Articular chondrocyte of knee joint (primary cell): ENCODE results near the gene ARTN. TPM values are rescaled to one million over a fixed set of nuclear protein-coding genes. Genes with fewer than 3 reads are reported as not detected.

ENCODE experiments used
- total RNA-seq: library from RNA; depleted of rRNA; stranded (reverse); fragments of >200 nt; gene quantifications from 2 replicates; pipeline ENCODE4 v1.2.3, GENCODE V29; 2012

Gene ARTN, protein sequence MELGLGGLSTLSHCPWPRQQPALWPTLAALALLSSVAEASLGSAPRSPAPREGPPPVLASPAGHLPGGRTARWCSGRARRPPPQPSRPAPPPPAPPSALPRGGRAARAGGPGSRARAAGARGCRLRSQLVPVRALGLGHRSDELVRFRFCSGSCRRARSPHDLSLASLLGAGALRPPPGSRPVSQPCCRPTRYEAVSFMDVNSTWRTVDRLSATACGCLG
- not detected in 2 replicates for total RNA-seq

GRCh38 chr1:43933386-43934100 is at the start of gene ARTN:
Gene ARTN, plus strand, starts transcription at chr1:43933801. Its CDS starts 1,856 bp downstream, at chr1:43935657.

GRCh38 chr1:43946236-43947060 is 12.8 kb downstream of the ARTN start, which contains the start of gene IPO13:
Gene IPO13, plus strand, starts transcription at chr1:43946950. Its CDS starts 651 bp downstream, at chr1:43947601.

DNA sequence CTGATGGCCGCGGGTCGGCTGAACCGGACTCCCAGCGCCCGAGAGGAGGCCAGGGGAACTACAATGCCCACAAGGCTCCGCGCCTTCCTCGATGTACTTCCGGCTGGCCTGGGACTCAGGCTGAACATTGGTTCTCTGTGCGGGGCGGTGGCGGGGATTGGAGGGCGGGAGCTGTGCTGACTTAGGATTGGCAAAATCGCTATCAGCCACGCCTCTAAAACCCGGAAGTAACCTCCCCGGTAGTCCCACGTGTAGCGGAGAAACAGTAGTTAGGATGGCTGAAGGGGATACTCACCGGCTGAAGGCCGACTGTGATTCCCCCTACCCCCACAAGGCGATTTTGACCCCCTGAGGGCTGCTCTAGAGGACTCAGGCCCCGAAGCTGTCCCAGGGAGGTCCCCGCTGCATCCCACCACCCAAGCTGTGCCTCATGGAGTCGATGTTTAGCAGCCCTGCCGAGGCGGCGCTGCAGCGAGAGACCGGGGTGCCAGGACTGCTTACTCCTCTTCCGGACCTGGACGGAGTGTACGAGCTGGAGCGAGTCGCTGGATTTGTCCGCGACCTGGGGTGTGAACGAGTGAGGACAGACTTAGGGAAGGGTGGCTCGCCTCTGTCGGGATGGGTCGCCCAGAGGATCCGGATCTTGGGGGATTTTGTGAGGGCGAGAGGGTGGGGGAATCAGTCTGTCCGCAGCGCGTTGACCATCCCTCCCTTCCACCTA is 36.3 kb downstream of the ARTN start, which contains the start of gene DPH2:
DPH2 (plus strand) TSS at position 265 of the 721 bp plus-strand sequence; CDS start at position 431, 166 bp downstream.

GRCh38 chr1:43974443-43975248 is 41.0 kb downstream of the ARTN start, which contains the start of gene ATP6V0B:
Gene ATP6V0B, plus strand, starts transcription at chr1:43974960. Its CDS starts 81 bp downstream, at chr1:43975041.

DNA sequence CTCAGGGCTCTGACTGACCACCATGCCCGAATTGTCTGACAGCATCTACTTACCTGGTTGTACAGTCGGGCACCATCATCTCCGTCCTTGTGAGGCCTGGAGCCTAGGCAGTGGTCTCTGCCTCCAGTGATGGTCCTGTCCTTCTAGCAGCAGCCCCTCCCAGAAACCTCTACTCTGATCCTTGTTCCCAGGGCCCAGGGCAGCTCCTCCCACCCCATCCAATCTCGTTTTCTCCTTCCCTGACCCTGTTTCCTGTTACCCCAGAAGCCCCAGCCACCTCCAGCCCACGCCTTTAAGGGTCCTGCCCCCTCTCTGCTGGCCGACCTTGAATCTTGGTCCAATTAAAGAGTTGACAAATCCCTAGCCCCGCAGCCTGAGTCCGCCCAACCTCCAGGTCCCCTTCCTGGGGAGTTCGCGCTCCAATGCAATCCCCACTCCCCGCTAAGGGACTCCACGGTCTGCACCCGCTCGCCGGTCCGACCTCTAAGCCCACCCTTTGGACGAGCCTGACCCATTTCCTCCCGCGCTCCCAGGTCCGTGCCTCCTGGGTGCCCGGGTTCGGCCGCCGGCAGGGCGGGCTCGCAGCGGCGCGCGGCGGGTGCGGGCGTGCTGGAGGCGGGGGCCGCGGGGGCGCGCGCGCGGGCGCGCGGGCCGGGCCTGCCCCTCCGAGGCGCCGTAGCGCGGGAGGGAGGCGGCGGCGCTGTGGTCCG is 45.1 kb downstream of the ARTN start, which contains the start of gene B4GALT2:
B4GALT2 (plus strand) TSS at position 660 of the 710 bp plus-strand sequence. CDS start 1,951 bp downstream, outside the sequence.

Other genes starting within 250 kb of the ARTN start
- gene ST3GAL3, start 226.3 kb upstream of the ARTN start, total RNA-seq: 16.9 and 17.0 TPM in 2 replicates
- gene IPO13, start 13.1 kb downstream of the ARTN start, total RNA-seq: 14.4 and 17.3 TPM in 2 replicates
- 9.7 and 10.6 TPM in 2 replicates for gene DPH2, start 36.2 kb downstream of the ARTN start, total RNA-seq
- 48.4 and 57.2 TPM in 2 replicates for gene ATP6V0B, start 41.2 kb downstream of the ARTN start, total RNA-seq
- 77.1 and 96.3 TPM in 2 replicates for gene B4GALT2, start 45.4 kb downstream of the ARTN start, total RNA-seq
- gene CCDC24, start 57.8 kb downstream of the ARTN start, total RNA-seq: 3.0 and 3.5 TPM in 2 replicates
- 9.0 and 9.8 TPM in 2 replicates for gene SLC6A9, start 97.7 kb downstream of the ARTN start, total RNA-seq
- 1.2 and 1.4 TPM in 2 replicates for gene KLF17, start 185.0 kb downstream of the ARTN start, total RNA-seq
- not detected in 2 replicates for gene KLF18, start 207.8 kb downstream of the ARTN start, total RNA-seq